Prostate gland (tissue), 2 donors: ENCODE results near the gene ZNF460. TPM values are rescaled to one million over a fixed set of nuclear protein-coding genes. Genes with fewer than 3 reads are reported as not detected.
A peak's percentile ranks its signal among the peaks of the same experiment; 100 is the strongest.

Experiments
- DNase-seq: peaks from one replicate; pipeline ENCODE4 v3.0.0-alpha.2; 2019; ENCODE audit warnings: low spot score
- H3K27ac ChIP-seq, 2 donors: fragments of 200-600 bp; sonication (generic); 2 replicates each; pipeline ENCODE4 v1.5.1; 2017 to 2019
- H3K27me3 ChIP-seq: fragments of 200-600 bp; sonication (generic); replicated peaks from 2 replicates; pipeline ENCODE4 v1.5.1; 2019; ENCODE audit not compliant: insufficient read depth
- H3K36me3 ChIP-seq, 2 donors: fragments of 200-600 bp; sonication (generic); 1 replicate in 1 of 2; 2 replicates in 1 of 2; pipeline versions ENCODE4 v1.5.1 to v1.8.1; 2017 to 2019
- H3K4me1 ChIP-seq: fragments of 200-600 bp; sonication (generic); replicated peaks from 2 replicates; pipeline ENCODE4 v1.5.1; 2019
- H3K4me3 ChIP-seq, 2 donors: fragments of 200-600 bp; sonication (generic); 2 replicates each; pipeline ENCODE4 v1.5.1; 2017 to 2019
- H3K9me3 ChIP-seq: fragments of 200-600 bp; sonication (generic); 2 replicates; pipeline ENCODE4 v1.5.1; 2017
- CTCF ChIP-seq, 4 experiments: fragments of 200-600 bp in 2 of 4; fragments of 450-650 bp in 2 of 4; sonication (generic) in 2 of 4; IDR thresholded peaks; 1 replicate in 3 of 4; 2 replicates in 1 of 4; pipeline ENCODE4 v1.5.1; 2016 to 2019; ENCODE audit warnings: antibody characterized with exemption in 4 of 4, mild to moderate bottlenecking in 2 of 4, moderate library complexity in 2 of 4
- POLR2A ChIP-seq: fragments of 450-650 bp; IDR thresholded peaks from one replicate; pipeline ENCODE4 v1.6.1; 2016; ENCODE audit warnings: antibody characterized with exemption, mild to moderate bottlenecking
- POLR2AphosphoS5 ChIP-seq: sonication (generic); formaldehyde crosslinking; IDR thresholded peaks from one replicate; pipeline ENCODE4 v1.6.1; 2017; ENCODE audit warnings: antibody characterized with exemption
- WGBS: methylation state at CpG from one replicate; pipeline ENCODE4 v1.1.5; 2018; 5-methylcytosine and 5-hydroxymethylcytosine counted together
- intact Hi-C: fragments of 100-400 bp; cut with DNase I; formaldehyde crosslinking; loops from one replicate; pipeline ENCODE4 v1.14.2; 2022
- total RNA-seq, 2 donors: library from RNA; depleted of rRNA; stranded (reverse); fragments of >200 nt; gene quantifications; one replicate each; pipeline ENCODE4 v1.1.0, GENCODE V29; 2016

ZNF460 gene
- total RNA-seq, 2 donors from 2014 or later: 56.3 to 68.4 TPM

DNA sequence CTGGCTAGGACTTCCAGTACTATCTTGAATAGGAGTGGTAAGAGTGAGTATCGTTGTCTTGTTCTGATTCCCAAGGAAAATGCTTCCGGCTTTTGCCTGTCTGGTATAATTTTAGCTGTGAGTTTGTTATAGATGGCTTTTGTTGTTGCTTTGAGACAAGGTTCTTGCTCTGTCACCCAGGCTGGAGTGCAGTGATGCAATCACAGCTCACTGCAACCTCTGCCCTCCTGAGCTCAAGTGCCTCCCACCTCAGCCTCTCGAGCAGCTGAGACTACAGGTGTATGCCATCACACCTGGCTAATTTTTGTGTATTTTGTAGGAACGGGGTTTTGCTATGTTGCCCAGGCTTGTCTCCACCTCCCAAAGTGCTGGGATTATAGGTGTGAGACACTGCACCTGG lies 33.9 kb downstream of the ZNF460 start:
- TF ChIP-seq POLR2AphosphoS5 (no peak), POLR2A (no peak), CTCF (IDR thresholded peaks at IDR 0.05) (no peak)
- H3K27me3 ChIP-seq: no peaks in the 10 kb centered on the region
- H3K4me3 ChIP-seq: no peak overlapping the region
- no peaks in the 10 kb centered on the region for H3K4me1 ChIP-seq
- no peaks in the 10 kb centered on the region for H3K36me3 ChIP-seq
- no peak for DNase-seq
- no peaks in the 10 kb centered on the region for H3K9me3 ChIP-seq
- WGBS: 75% methylated on average over 4 of the region's 4 CpGs
- intact Hi-C loops: no loop called here
- no peak overlapping the region for H3K27ac ChIP-seq

DNA sequence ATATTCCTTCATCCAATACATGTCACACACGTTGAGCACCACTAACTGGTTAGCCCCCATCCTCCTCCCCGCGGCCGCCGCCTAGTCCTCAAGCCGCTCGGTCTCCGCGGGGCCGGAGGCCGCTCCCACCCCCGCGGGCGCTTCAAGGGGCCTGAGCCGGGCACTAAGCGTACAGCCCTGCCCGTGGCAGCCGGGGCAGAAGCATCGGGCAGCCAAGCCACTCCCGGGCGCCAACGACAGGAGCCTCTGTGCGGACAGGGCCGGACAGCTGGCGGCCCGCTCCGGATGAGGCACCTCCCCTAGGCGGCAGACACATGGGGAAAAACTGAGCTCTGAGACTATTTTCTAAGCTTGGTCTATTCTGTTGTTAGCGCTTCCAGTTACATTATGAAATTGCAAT lies 37.2 kb downstream of the ZNF460 start:
- Histone ChIP-seq H3K9me3 (no peaks in the 10 kb centered on the region), H3K4me3 (no peak overlapping the region), H3K27ac (no peak overlapping the region), H3K27me3 (no peaks in the 10 kb centered on the region), H3K4me1 (peaks cover 7% of the 10 kb centered on the region), H3K36me3 (no peaks in the 10 kb centered on the region)
- no peak for DNase-seq
- TF ChIP-seq POLR2A (no peak), POLR2AphosphoS5 (no peak)
- intact Hi-C loops: no loop called here
- WGBS: 9% methylated on average over 29 of the region's 29 CpGs

GRCh38 chr19:57319869-57320179 lies 39.5 kb downstream of the ZNF460 start:
- Histone ChIP-seq H3K9me3 (no peaks in the 10 kb centered on the region), H3K27ac (peak overlapping the region; percentile 72 to 88), H3K36me3 (peaks cover 3 to 14% of the 10 kb centered on the region in 2 donors), H3K27me3 (no peaks in the 10 kb centered on the region), H3K4me1 (peaks cover 7% of the 10 kb centered on the region), H3K4me3 (peak overlapping the region; percentile 72 to 84)
- no peak for TF ChIP-seq POLR2AphosphoS5
- no peak for TF ChIP-seq CTCF (IDR thresholded peaks at IDR 0.05)
- TF ChIP-seq POLR2A: no peak
- intact Hi-C loops: no loop called here
- WGBS: 6% methylated on average over 1 of the region's 1 CpG
- no peak for DNase-seq

DNA sequence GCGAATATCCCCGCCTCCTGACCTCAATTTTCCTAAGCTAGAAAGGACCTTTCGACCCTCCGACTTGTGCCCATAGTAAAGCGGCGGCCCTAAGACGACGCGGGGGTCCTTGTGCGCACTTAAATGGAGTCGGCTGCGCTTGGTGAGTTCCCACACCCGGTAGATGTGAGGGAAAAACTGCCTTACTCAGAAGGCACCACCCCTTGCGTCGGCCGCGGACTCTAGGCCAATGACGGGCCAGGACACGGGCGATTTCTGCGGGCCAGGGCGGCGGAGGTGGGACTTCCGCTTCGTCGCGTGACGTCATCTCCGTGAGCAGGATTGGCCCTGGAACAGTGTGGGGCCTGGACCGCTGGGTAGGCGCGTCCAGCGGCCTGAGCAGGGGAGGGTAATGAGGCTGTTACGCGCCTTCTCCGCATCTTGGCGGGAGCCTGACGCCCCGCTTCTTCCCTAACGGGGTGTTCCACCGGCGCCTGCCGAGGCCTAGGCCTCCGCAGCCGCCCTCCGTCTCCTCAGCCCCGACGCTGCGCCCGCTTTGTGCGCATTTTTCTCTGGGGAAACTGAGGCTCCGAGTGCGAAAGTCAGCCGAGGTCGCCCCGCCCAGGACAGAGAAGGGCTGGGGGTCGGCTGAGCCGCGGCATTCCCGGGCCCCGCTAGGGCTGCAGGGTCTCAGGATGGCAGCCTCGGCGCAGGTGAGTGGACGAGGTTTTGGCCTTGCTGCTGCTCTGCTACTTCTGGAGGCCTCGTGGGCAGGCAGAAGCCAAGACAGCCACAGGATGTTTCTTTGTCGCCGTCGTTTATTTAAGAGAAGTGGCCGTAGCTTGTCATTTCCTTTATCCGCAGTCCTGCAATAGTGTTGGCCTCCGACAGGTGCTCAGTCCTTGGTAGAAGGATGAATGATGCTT lies 40.1 kb downstream of the ZNF460 start, which contains the start of gene ZNF543:
ZNF543 (plus strand) TSS at position 293 of the 905 bp plus-strand sequence; CDS start at position 675, 382 bp downstream.
- TF ChIP-seq POLR2AphosphoS5 (peak; percentile 94), POLR2A (peak; percentile 70), CTCF (IDR thresholded peaks at IDR 0.05) (no peak)
- peaks cover 7% of the 10 kb centered on the region for H3K4me1 ChIP-seq
- DNase-seq: peak; percentile 92
- H3K36me3 ChIP-seq: peaks cover 3 to 21% of the 10 kb centered on the region in 2 donors
- under 1% methylated on average over 68 of the region's 71 CpGs for WGBS
- no peaks in the 10 kb centered on the region for H3K9me3 ChIP-seq
- intact Hi-C loops: no loop called here
- H3K27ac ChIP-seq: peak within 1 kb of the TSS; percentile 72 to 88
- no peaks in the 10 kb centered on the region for H3K27me3 ChIP-seq
- H3K4me3 ChIP-seq: peak within 1 kb of the TSS; percentile 72 to 84

- no peak for DNase-seq
- peaks cover 7% of the 10 kb centered on the region for H3K4me1 ChIP-seq
- H3K4me3 ChIP-seq: peak overlapping the region; percentile 72 to 84
- intact Hi-C loops: no loop called here
- no peaks in the 10 kb centered on the region for H3K27me3 ChIP-seq
- no peak for TF ChIP-seq POLR2AphosphoS5
- no peak for TF ChIP-seq CTCF (IDR thresholded peaks at IDR 0.05)
- TF ChIP-seq POLR2A: no peak
- WGBS: 33% methylated on average over 8 of the region's 8 CpGs
- H3K27ac ChIP-seq: peak overlapping the region in 1 of 2 donors; percentile 72
- peaks cover 3 to 23% of the 10 kb centered on the region in 2 donors for H3K36me3 ChIP-seq
- H3K9me3 ChIP-seq: no peaks in the 10 kb centered on the region
These were observed 40.8 kb downstream of the ZNF460 start for GRCh38 chr19:57321116-57321515.
